GM12891 (cell line): ENCODE measurements around the gene BCO2.

Source experiments
- DNase-seq: peaks from one replicate; pipeline ENCODE4 v3.0.0; 2011; ENCODE audit warnings: low spot score; ENCODE audit not compliant: insufficient read length
- FAIRE-seq: peaks from 2 replicates; lab custom pipeline; 2011; peaks lifted over from hg19 to GRCh38; lab: Jason Lieb, UNC
- PAX5 ChIP-seq: IDR thresholded peaks from 2 replicates; pipeline ENCODE4 v1.6.1; 2011; ENCODE audit warnings: low read length, moderate library complexity, mild to moderate bottlenecking; ENCODE audit not compliant: insufficient read depth, severe bottlenecking
- POLR2A ChIP-seq: IDR thresholded peaks from 2 replicates; pipeline ENCODE4 v1.6.1; 2011; ENCODE audit warnings: low read depth, low read length, control low read depth
- POLR2AphosphoS5 ChIP-seq: IDR thresholded peaks from 2 replicates; pipeline ENCODE4 v1.6.1; 2011; ENCODE audit warnings: low read depth, low read length, control low read depth
- POU2F2 ChIP-seq: IDR thresholded peaks from 2 replicates; pipeline ENCODE4 v1.6.1; 2011; ENCODE audit warnings: low read depth, mild to moderate bottlenecking, control low read depth, low read length, moderate library complexity
- SPI1 ChIP-seq: IDR thresholded peaks from 2 replicates; pipeline ENCODE4 v1.6.1; 2011; ENCODE audit warnings: low read depth, low read length, control low read depth
- TAF1 ChIP-seq: IDR thresholded peaks from 2 replicates; pipeline ENCODE4 v1.6.1; 2011; ENCODE audit warnings: low read depth, low read length, control low read depth

BCO2 gene

GRCh38 chr11:112238041-112238440 is 62.7 kb downstream of the BCO2 start:
- DNase-seq (no peak), FAIRE-seq (no peak)
- TF ChIP-seq POLR2AphosphoS5 = no peak
- no peak for TF ChIP-seq TAF1
- no peak for TF ChIP-seq POLR2A
- no peak for TF ChIP-seq PAX5
- no peak for TF ChIP-seq SPI1
- no peak for TF ChIP-seq POU2F2

- no peak for DNase-seq
Measured at GRCh38 chr11:112241486-112241885, 66.2 kb downstream of the BCO2 start.

GRCh38 chr11:112247201-112247600 is 71.9 kb downstream of the BCO2 start:
- no peak for TF ChIP-seq PAX5
- no peak for TF ChIP-seq POU2F2
- TF ChIP-seq SPI1 = no peak
- TF ChIP-seq POLR2AphosphoS5 = no peak
- TF ChIP-seq POLR2A = no peak
- no peak for TF ChIP-seq TAF1
- DNase-seq (no peak), FAIRE-seq (no peak)

More at GRCh38 chr11:112241486-112241885, 66.2 kb downstream of the BCO2 start:
- no peak for TF ChIP-seq TAF1
- no peak for TF ChIP-seq SPI1
- no peak for TF ChIP-seq PAX5
- TF ChIP-seq POLR2A = no peak
- no peak for TF ChIP-seq POU2F2
- no peak for TF ChIP-seq POLR2AphosphoS5
- no peak for FAIRE-seq

DNA sequence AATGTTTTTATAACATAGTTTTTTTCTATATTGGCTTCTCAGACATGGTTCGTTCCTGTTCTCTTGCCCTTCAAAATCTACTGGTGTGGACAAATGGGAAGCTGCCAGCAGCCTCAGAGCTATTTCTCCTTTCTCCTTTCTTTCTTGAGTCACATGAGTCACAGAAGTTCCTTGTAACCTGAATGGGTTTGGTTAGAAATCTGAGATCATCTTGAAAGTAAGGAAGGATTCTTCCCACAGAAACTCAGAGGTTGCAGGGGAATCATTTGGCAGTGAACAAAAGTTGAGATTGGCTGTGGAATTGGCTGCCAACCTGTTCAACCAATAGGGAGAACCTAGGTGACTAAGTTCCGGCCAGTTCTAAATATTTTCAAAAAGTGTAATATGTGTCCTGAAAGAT is 72.9 kb downstream of the BCO2 start:
- no peak for DNase-seq
- FAIRE-seq = no peak

DNA sequence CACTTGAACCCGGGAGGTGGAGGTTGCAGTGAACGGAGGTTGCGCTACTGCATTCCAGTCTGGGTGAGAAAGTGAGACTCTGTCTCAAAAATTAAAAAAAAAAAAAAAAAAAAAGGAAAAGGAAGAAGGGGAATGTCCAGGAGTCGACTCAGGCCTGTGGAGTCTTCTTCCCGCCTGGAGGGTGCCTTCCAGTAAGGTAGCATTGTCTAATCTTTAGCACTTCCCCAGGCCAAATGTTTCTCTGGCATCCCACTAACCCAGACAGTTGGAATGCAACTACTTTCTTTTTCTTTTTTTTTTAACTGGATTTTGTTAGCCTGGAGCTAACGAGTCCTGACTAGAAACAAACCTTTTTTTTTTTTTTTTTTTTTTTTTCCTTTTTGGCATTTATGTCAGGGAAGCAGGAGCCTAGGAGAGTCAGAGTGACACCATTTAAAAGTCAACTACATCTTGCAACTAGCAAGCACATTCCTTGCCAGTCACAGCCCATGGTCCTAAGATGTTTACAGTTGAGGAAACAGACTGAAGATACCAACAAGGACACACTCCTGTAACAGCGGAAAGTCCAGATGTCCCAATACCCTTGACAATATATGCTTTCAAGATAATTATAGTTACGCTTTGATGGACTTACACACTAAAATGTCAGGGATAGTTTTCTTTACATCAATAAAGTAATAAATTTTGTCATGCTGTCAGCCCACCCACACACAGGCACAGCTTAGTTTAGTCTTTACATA is 74.7 kb downstream of the BCO2 start:
- DNase-seq (no peak), FAIRE-seq (no peak)
- TF ChIP-seq POU2F2 (no peak), SPI1 (no peak), TAF1 (no peak), POLR2A (no peak), PAX5 (no peak), POLR2AphosphoS5 (no peak)

More for the DNA sequence above, 72.9 kb downstream of the BCO2 start:
- TF ChIP-seq POLR2AphosphoS5 = no peak
- no peak for TF ChIP-seq TAF1
- no peak for TF ChIP-seq POLR2A
- no peak for TF ChIP-seq PAX5
- no peak for TF ChIP-seq POU2F2
- no peak for TF ChIP-seq SPI1

DNA sequence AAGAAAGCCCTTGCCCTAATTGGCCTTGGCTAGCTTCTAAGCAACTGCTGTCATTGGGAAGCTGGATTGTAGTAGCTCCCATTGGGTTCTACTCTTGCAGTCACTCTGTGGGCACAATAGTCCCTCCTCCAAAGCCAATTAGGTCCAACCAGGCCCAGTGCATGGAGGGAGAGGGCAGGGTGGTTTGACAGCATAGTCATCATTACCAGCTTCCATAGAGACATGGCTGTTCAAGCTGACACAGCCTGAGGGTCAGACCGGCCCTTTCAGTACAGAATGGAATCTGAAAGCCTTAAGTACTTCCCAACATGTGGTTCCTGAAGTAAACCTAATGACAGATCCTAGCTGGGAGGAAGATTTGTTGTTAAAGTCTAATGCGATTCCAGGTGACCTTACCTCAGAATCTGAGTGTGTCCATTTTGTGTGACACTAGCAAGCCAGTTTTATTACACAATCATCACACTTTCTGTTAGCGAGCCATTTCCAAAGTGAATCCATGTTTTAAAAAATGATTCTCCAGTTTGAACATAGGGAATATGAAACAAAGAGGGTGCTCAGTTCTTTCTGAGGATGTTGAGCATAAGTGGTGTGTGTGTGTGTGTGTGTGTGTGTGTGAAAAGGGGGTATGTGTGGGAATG is 78.4 kb downstream of the BCO2 start:
- DNase-seq (no peak), FAIRE-seq (no peak)
- TF ChIP-seq PAX5 = no peak
- TF ChIP-seq POLR2A = no peak
- TF ChIP-seq POLR2AphosphoS5 = no peak
- no peak for TF ChIP-seq SPI1
- no peak for TF ChIP-seq TAF1
- no peak for TF ChIP-seq POU2F2

DNA sequence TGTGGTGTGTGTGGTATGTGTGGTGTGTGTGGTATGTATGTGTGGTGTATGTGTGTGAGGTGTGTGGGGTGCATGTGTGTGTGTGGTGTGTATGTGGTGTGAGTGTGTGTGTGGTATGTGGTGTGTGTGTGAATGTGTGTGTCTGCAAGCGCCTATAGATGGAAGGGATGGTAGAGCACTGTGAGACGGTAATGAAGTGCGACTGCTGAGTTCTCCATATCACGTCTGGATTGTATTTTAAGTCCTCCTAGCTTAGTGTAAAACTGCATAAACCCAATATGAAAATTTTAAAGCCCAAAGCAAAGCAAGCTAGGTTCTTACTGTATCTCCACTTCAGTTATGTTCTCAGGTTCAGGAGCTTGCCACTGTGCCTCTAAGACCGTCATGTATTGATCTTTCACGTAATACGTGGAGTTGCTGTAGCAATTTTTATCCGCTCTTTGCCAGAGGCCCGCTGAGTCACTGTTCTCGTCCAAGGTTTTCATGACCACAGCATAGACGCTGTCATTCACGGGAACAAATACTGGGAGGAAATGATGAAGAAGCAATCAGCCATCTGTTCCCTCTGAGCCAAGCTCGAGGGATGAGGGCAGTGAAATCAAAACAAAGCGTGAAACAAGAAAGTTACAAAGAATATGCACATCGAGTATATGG is 79.9 kb downstream of the BCO2 start:
- no peak for DNase-seq
- no peak for FAIRE-seq

DNA sequence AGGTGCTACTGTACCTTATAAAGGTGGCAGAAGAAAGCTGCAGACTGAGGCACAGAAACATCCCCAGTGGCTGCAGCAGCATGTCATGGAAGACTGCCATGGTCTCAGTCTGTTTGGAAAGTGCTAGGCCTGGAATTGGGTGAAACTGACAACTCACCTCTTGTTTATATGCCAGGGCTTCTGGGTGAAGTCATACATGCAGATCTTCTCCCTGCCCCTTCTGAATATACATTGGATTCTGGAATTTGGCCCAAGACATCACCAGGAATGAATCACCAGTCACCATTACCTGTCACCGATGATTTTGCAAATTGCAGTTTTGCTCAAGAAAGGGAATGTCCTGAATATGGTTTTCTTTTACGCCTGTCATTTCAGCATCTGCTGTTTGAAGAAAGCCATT is 85.2 kb downstream of the BCO2 start, which contains the start of gene PLET1:
Gene PLET1 (minus strand): TSS at position 371 of the 400 bp plus-strand sequence. CDS start 271 bp downstream, at position 100.
- TF ChIP-seq TAF1 = no peak
- no peak for TF ChIP-seq POLR2A
- TF ChIP-seq PAX5 = no peak
- no peak for TF ChIP-seq SPI1
- TF ChIP-seq POLR2AphosphoS5 = no peak
- DNase-seq = no peak
- no peak for FAIRE-seq

More for the DNA sequence above, 79.9 kb downstream of the BCO2 start:
- TF ChIP-seq SPI1 = no peak
- TF ChIP-seq TAF1 = no peak
- TF ChIP-seq PAX5 = no peak
- TF ChIP-seq POLR2A = no peak
- no peak for TF ChIP-seq POLR2AphosphoS5
- TF ChIP-seq POU2F2 = no peak
